Endothelial cell of hepatic sinusoid (primary cell): ENCODE results near the gene PGLYRP1.

Experiments
- in situ Hi-C: cut with HindIII; loops from 2 replicates; pipeline ENCODE4 v1.10.0; 2017; ENCODE audit warnings: low sequenced_read_pairs

Gene PGLYRP1

DNA sequence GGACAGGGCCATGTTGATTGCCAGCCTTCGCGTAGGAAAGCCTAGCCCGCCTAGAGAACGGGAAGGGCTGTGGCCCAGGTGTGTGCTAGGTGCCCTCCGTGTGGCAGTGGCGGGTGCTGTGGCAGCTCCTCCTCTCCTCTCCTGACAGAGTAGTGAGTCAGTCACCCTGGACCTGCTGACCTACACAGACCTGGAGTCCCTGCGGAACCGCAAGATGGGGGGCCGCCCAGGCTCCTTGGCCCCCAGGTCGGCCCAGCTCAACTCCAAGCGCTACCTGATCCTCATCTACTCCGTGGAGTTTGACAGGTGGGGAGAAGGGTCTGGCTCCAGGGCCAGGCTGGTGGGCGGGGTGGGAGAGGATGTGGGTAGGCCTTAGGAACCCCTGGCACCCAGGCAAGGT is 16.4 kb downstream of the PGLYRP1 start:
- in situ Hi-C loops = no loop called here

DNA sequence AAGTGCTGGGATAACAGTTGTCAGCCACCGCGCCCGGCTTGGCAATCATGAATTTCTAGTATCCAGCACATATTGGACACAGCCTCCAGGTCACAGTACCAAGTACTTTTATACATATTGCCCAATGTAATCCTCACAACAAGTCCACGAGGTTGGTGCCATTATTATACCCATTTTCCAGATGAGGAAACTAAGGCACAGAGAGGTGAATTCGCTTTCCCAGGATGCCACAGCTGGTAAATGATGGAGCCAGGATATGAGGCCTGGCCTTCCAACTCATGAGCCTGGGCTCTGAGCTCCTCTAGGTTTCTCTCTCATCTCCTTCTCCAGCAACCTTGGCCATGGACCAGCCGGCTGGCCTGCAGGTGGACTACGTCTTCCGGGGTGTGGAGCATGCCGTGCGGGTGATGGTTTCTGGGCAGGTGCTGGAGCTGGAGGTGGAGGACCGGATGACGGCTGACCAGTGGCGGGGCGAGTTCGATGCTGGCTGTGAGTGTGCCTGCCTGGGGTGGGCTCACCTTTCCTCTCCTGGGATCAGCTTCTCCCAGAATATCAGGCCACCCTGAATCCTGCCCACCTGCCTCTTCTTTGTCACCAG is 20.1 kb downstream of the PGLYRP1 start:
- in situ Hi-C loops = no loop called here

- in situ Hi-C loops = no loop called here
Measured at GRCh38 chr19:46000491-46001246, 22.2 kb downstream of the PGLYRP1 start.

- in situ Hi-C loops = loop anchor here (5.0 kb wide), 1 partner anchor 42 kb away; no protein-coding TSS in a partner anchor
Measured at GRCh38 chr19:45999653-46000121, 23.2 kb downstream of the PGLYRP1 start.

GRCh38 chr19:45998834-45999233 is 24.0 kb downstream of the PGLYRP1 start:
- in situ Hi-C loops = loop anchor here (5.0 kb wide), 1 partner anchor 42 kb away; no protein-coding TSS in a partner anchor

GRCh38 chr19:45996933-45997332 is 25.9 kb downstream of the PGLYRP1 start:
- in situ Hi-C loops = loop anchor here (5.0 kb wide), 1 partner anchor 40 kb away; no protein-coding TSS in a partner anchor

DNA sequence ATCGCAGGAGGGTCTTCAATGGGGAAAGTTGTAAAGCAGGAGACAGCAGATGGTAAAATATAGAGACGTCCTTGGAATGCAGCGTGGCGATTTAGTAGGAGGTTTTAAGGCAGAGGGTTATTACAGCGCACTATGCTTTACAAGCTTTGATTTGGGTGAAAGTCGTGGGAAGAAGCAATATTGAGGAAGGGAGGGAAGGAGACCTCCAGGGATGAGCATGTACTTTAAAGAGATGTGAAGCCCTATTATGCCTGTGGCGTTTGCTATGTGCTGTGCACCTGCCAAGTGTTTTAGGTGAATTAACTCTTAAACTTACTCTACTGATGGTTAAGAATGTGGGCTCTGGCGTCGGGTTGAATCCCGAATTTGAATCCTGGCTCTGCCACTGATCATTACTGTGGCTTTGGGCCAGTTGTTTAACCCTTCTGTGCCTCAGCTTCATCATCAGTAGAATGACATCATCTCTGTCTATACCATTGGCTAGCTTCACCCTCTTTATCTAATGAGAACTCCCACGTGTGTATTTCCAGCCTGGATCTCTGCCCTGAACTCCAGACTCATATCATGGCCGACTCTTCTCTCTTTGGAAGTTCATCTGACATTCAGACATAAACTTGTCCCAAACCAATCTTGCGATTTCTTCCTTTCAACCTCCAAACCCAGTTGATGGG is 27.0 kb downstream of the PGLYRP1 start:
- in situ Hi-C loops = loop anchor here (5.0 kb wide), 1 partner anchor 39 kb away; no protein-coding TSS in a partner anchor

DNA sequence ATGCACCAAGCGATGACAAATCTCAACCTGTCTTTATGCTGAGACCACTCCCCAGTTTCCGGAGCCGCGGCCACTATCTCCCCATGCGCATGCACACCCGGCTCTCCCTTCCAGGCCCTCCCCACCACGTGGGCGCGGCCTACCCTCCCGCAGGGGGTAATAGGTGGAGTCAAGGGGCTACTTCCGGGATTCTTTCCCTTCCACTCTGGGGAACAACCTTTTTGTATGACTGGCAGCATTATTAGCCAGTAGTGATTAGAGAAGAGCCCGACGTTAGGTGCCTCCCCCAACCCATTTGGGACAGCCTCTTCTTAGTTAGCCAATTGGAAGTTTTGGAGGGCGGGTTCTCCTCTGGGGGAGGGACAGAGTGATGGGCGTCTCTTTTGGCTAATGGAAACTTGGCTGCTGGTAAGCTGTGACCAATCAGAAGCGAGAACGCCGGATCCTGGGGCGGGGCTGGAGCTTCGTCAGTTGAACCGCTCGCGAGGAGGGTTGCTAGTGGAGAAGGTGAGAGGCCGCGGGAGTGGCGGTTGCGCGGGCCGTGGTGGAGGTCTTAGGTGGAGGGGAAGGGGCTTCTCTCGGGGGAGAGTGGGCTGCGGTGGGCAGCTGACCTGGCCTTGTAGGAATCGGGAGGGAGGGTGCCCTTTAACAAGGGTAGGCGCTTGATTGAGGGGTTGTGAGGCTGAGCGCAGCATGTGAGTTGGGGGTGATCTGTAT is 27.7 kb downstream of the PGLYRP1 start, which contains the start of gene CCDC61:
Gene CCDC61 (plus strand): TSS at position 470 of the 717 bp plus-strand sequence. CDS start 7,552 bp downstream, outside the sequence.
- in situ Hi-C loops = loop anchor here (5.0 kb wide), 1 partner anchor 38 kb away; no protein-coding TSS in a partner anchor

GRCh38 chr19:45994456-45994997 is 28.3 kb downstream of the PGLYRP1 start:
- in situ Hi-C loops = no loop called here

DNA sequence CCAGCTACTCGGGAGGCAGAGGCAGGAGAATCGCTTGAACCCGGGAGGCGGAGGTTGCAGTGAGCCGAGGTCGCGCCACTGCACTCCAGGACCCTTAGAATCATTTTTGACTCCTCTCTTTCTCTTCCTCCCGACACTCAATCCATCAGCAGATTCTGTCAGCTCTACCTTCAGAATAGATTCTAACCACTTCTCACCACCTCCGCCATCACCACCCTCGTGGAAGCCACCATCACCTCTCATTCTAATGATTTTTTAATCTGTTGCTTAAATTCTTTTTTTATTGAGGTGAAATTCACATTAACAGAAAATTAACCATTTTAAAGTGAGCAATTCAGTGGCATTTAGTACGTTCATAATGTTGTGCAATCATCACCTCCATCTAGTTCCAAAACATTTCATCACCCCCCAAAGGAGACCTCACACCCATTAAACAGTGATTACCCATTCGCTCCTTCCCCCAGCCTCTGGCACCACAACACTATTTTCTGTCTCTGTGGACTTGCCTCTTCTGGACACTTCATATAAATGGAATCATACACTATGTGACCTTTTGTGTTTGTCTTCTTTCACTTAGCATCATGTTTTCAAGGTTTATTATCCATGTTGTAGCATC is 32.6 kb downstream of the PGLYRP1 start:
- in situ Hi-C loops = no loop called here

GRCh38 chr19:45985321-45985720 is 37.5 kb downstream of the PGLYRP1 start:
- in situ Hi-C loops = no loop called here

DNA sequence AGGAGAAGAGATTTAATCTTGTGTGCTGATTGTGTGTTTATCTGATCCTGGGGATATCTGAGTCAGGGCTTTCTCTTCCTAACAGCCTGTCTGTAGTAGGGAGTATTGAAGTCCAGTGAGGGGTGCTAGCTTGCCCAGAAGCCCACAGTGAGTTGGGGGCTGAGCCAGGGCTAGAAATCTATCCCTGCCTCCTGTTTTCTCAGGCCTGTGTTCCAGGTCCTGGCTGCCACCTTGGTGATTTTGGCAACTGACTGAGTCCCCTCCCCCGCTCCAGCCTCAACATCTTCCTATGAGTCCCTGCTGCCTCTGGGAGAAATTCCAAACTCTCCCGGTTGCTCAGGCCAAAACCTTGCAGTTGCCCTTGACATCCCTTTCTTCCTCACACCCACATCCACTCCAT is 41.5 kb downstream of the PGLYRP1 start:
- in situ Hi-C loops = no loop called here

DNA sequence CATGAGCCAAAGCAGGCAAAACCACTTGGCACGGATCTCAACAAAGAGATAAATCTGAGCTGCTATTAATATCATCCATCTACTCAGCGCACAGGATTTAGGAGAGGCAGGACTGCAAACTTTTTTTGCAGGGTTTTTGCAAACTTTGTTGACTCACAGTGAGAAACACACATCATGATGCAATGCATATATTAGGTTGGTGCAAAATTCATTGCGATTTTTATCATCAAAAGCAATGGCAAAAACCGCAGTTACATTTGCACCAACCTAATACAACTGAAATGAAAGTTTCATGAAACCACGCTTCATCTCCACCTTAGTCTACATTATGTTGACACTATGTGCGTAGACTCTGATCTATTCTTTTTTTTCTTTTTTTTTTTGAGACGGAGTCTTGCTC is 44.7 kb downstream of the PGLYRP1 start:
- in situ Hi-C loops = no loop called here

GRCh38 chr19:45976178-45976577 is 46.7 kb downstream of the PGLYRP1 start:
- in situ Hi-C loops = no loop called here

- in situ Hi-C loops = no loop called here
Measured at GRCh38 chr19:45975306-45976070, 47.4 kb downstream of the PGLYRP1 start.

DNA sequence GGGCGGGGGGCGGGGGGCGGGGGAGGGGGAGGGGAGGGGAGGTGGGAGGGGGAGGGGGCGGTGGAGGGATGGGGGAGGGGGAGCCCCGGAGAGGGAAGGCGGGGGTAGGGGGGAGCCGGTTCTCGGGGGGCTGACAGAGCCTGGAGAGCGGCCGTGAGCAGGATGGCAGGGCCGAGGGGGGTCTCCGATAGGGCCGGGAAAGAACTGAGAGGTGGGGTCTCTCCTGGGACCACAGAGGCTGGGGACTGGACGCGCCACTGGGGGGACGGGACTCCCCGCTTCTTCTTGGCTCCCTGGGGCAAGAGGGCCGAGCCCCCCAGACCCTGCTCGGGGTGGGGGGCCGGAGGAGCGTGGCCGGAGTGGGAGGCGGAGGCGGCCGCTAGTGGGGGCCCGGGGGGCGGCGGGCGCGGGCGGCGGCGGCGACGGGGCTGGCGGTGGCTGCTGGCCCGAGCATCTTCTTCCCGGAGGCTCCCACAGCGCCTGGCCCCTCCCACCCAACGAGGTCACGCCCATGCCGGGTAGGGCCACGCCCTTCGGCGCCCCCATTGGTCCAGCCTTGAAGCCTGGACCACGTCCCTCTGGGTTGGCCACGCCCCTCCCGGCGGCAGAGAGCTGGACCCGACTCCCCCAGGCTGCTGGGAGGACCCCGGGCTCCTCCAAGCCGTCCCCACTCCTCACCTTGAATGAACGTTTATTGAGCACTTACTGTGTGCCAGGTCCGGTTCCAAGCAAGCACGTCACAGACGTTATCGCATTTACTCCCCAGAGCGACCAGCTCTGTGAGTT is 49.1 kb downstream of the PGLYRP1 start, which contains the start of gene NOVA2:
Gene NOVA2 (minus strand): TSS at position 313 of the 786 bp plus-strand sequence. CDS start 514 bp downstream, outside the sequence.
- in situ Hi-C loops = no loop called here

DNA sequence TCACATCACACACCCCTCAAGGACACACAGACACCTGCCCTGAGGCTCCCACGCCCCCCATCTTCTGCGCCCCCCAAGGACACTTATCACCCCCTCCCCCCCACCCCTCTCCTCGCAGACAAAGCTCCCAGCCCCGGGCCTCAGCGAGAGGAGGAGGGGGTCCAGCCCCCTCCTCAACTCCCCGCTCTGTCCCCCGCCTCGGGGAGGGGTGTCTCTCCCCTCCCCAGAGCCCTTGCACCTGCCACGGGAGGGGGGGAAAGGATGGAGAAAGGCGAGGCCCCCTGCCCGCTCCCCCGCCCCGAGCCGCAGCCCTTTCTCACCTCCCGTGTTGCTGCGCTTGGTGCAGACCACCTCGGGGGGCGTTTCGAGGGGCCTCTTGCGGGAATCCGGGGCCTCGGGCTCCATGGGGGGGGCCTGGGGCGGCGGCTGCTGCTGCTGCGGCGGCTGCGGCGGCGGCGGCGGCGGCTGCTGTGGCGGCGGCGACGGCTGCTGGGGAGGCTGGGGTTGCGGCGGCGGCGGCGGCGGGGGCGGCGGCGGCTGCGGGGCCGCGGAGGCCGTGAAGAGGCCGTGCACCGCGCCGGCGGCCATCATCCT is 49.8 kb downstream of the PGLYRP1 start:
- in situ Hi-C loops = no loop called here
